CD4-positive, alpha-beta T cell treated with Interleukin-21 for 1 hour (primary cell): Measurements from ENCODE around the gene GRID2.

Source experiments
- DNase-seq: peaks from one replicate; pipeline ENCODE4 v3.0.0-alpha.2; 2020

Gene GRID2

GRCh38 chr4:92988301-92988700 lies 684.5 kb downstream of the GRID2 start:
- DNase-seq: no peak

- DNase-seq: no peak
These were observed 689.0 kb downstream of the GRID2 start for GRCh38 chr4:92992758-92993157.

GRCh38 chr4:92994727-92995126 lies 691.0 kb downstream of the GRID2 start:
- DNase-seq: no peak

- no peak for DNase-seq
These were observed 692.8 kb downstream of the GRID2 start for GRCh38 chr4:92996533-92996932.

- no peak for DNase-seq
These were observed 697.1 kb downstream of the GRID2 start for GRCh38 chr4:93000910-93001309.

GRCh38 chr4:93002240-93002639 lies 698.5 kb downstream of the GRID2 start:
- DNase-seq: no peak

- DNase-seq: no peak
These were observed 712.6 kb downstream of the GRID2 start for GRCh38 chr4:93016350-93016749.

GRCh38 chr4:93018243-93018642 lies 714.5 kb downstream of the GRID2 start:
- no peak for DNase-seq

- DNase-seq: no peak
These were observed 715.0 kb downstream of the GRID2 start for GRCh38 chr4:93018806-93019205.

GRCh38 chr4:93029769-93030168 lies 726.0 kb downstream of the GRID2 start:
- no peak for DNase-seq

GRCh38 chr4:93030670-93031069 lies 726.9 kb downstream of the GRID2 start:
- no peak for DNase-seq

- DNase-seq: no peak
These were observed 727.8 kb downstream of the GRID2 start for GRCh38 chr4:93031431-93032098.

- no peak for DNase-seq
These were observed 739.0 kb downstream of the GRID2 start for GRCh38 chr4:93042746-93043145.

- DNase-seq: no peak
These were observed 749.4 kb downstream of the GRID2 start for GRCh38 chr4:93053140-93053539.

- no peak for DNase-seq
These were observed 758.1 kb downstream of the GRID2 start for GRCh38 chr4:93061826-93062225.

GRCh38 chr4:93063325-93063724 lies 759.6 kb downstream of the GRID2 start:
- DNase-seq: no peak

GRCh38 chr4:93065790-93066189 lies 762.0 kb downstream of the GRID2 start:
- DNase-seq: no peak

GRCh38 chr4:93066749-93067148 lies 763.0 kb downstream of the GRID2 start:
- DNase-seq: no peak

GRCh38 chr4:93072292-93072691 lies 768.5 kb downstream of the GRID2 start:
- DNase-seq: no peak

- no peak for DNase-seq
These were observed 776.5 kb downstream of the GRID2 start for GRCh38 chr4:93080316-93080715.

GRCh38 chr4:93084599-93085305 lies 781.0 kb downstream of the GRID2 start:
- no peak for DNase-seq

- no peak for DNase-seq
These were observed 782.6 kb downstream of the GRID2 start for GRCh38 chr4:93086356-93086755.

GRCh38 chr4:93092765-93093164 lies 789.0 kb downstream of the GRID2 start:
- DNase-seq: no peak

- no peak for DNase-seq
These were observed 799.3 kb downstream of the GRID2 start for GRCh38 chr4:93103042-93103441.

- no peak for DNase-seq
These were observed 812.9 kb downstream of the GRID2 start for GRCh38 chr4:93116624-93117023.
